Left hindlimb (tissue), 1 donor: ENCODE results near the gene ZNF512.
A peak's percentile ranks its signal among the peaks of the same experiment; 100 is the strongest.
"Not testable (repeated sequence)": the region's sequence is repeated elsewhere in the genome, so short reads cannot be mapped to it uniquely, and the experiment has no call there.

ENCODE experiments used
- DNase-seq: peaks from one replicate; pipeline ENCODE4 v3.0.0-alpha.2; 2018

ZNF512 gene

GRCh38 chr2:27582695-27583389 is at the start of gene ZNF512:
Gene ZNF512 (plus strand): TSS chr2:27583042. CDS start chr2:27583113, 71 bp downstream.
- DNase-seq, result peak; percentile 92

- no peak for DNase-seq
These were observed 45.6 kb upstream of the ZNF512 start for GRCh38 chr2:27537287-27537686.

GRCh38 chr2:27538839-27539450 is 43.9 kb upstream of the ZNF512 start:
- DNase-seq, result not testable (repeated sequence)

GRCh38 chr2:27539649-27540048 is 43.2 kb upstream of the ZNF512 start:
- DNase-seq, result not testable (repeated sequence)

- no peak for DNase-seq
These were observed 38.6 kb upstream of the ZNF512 start for GRCh38 chr2:27544143-27544821.

- DNase-seq, result no peak
These were observed 37.3 kb upstream of the ZNF512 start for GRCh38 chr2:27545348-27546141.

GRCh38 chr2:27549303-27549702 is 33.5 kb upstream of the ZNF512 start:
- DNase-seq, result no peak

GRCh38 chr2:27551514-27551913 is 31.3 kb upstream of the ZNF512 start:
- no peak for DNase-seq

GRCh38 chr2:27552941-27553340 is 29.9 kb upstream of the ZNF512 start:
- DNase-seq, result no peak

- DNase-seq, result not testable (repeated sequence)
These were observed 28.4 kb upstream of the ZNF512 start for GRCh38 chr2:27554451-27554850.

GRCh38 chr2:27559228-27559627 is 23.6 kb upstream of the ZNF512 start:
- no peak for DNase-seq

- no peak for DNase-seq
These were observed 21.8 kb upstream of the ZNF512 start for GRCh38 chr2:27561060-27561459.

- no peak for DNase-seq
These were observed 16.2 kb upstream of the ZNF512 start for GRCh38 chr2:27566628-27567027.

- no peak for DNase-seq
These were observed 13.4 kb upstream of the ZNF512 start for GRCh38 chr2:27569398-27569797.

- no peak for DNase-seq
These were observed 11.6 kb upstream of the ZNF512 start for GRCh38 chr2:27571197-27571596.

GRCh38 chr2:27571681-27572080 is 11.2 kb upstream of the ZNF512 start:
- no peak for DNase-seq

- DNase-seq, result no peak
These were observed 10.4 kb upstream of the ZNF512 start for GRCh38 chr2:27572439-27572838.

GRCh38 chr2:27572998-27573429 is 9.8 kb upstream of the ZNF512 start:
- DNase-seq, result no peak

GRCh38 chr2:27573452-27573851 is 9.4 kb upstream of the ZNF512 start:
- DNase-seq, result no peak

GRCh38 chr2:27581417-27582128 is 1.3 kb upstream of the ZNF512 start:
- no peak for DNase-seq

GRCh38 chr2:27582129-27582694 is 630 bp upstream of the ZNF512 start:
- no peak for DNase-seq

- no peak for DNase-seq
These were observed 611 bp downstream of the ZNF512 start for GRCh38 chr2:27583390-27583915.
